ENCODE data around the gene VCX2.
"Not testable (repeated sequence)": the region's sequence is repeated elsewhere in the genome, so short reads cannot be mapped to it uniquely, and the experiment has no call there.

VCX2 gene

DNA sequence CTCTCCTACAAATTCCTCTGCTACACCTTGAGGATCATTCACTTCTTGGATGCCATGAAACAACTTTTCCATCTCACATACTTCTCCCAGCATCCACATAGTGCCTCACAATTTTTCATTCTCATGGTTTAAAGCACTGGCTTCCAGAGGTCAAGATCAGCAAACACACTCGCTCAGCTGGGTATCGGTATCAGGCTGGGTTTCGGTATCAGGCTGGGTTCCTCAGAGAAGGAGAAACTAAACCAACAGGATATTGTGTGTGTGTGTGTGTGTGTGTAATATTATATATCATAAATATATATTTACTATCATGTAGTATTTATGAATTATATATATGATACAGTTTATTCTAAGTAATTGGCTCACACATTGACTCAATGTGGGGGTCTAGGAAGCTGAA, at the start of gene VCX2:
Gene VCX2 (minus strand): TSS at position 99 of the 400 bp plus-strand sequence. CDS start 624 bp downstream, outside the sequence.
- FAIRE-seq: not testable (repeated sequence)

DNA sequence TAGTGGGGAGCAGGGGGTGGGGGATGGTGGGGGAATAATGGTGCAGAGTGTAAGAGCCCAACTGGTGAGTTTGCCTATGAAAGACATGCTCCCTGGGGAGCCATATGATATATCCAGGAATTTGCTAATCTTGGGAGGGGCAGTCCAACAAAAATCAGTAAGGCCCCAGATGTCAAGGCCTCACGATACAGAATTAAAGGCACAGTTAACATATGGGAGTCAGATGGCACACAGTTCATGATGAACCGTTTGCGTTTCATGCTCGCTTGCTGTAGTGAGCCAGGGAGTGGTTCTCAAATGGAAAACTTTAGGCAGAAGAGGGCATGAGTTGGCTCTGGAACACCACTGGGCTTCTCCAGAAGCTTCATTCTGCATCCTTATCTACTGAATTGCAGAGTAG, 33.9 kb upstream of the VCX2 start:
- no peak for FAIRE-seq

DNA sequence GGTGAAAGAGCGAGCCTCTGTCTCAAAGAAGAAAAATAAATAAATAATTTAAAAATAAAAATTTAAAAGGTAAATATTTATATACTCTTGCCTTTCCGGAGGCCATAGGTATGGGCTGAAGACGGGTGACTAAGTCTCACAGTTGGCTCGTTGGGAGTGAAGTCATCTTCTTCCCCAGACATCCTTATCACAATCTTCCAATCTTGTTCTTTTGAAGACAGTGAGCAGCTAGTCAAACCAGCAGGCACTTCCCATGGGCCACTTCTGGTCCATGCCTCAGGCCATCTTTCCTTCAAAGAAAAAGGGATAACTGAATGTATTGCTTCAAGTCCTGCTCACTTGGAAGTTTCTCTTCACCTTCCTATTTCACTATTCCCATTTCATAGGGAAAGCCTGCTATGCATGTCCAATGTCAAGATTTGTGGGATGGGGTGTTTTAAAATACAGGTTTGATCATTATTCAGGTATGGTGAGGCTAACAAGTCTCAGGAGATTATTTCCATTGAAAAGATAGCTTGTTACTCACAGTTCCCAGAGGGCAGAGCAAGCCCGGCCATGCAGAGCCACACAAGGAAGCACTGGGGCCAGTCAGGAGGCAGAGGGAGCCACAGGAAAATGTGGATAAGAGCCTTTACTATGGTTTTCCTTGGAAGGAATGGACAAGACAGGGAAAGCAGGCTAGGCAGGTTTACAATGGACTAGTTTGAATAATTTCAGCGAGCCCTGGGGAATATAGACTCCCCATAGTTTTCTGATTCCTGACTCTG, 33.3 kb upstream of the VCX2 start:
- no peak for FAIRE-seq

DNA sequence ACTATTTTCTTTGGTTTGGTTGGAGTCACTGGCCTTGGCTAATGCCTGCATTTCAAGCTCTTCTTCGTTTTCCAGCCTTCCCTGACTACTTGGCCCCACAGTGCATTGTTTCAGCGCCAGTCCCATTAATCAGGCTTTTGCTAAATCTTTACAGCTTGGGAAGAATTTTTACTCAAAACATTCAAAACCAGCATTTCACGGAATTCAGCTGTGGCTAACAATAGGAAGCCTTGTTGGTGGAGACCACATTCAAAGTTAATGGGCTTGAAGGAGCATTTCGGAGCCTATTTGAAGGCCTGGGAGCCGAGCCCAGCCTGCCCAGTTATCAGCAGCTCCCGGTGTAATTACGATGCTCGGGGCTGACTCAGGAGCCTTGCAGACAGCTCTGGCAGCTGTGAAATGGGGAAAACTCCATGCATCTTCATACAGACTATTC, 30.8 kb upstream of the VCX2 start:
- no peak for FAIRE-seq

DNA sequence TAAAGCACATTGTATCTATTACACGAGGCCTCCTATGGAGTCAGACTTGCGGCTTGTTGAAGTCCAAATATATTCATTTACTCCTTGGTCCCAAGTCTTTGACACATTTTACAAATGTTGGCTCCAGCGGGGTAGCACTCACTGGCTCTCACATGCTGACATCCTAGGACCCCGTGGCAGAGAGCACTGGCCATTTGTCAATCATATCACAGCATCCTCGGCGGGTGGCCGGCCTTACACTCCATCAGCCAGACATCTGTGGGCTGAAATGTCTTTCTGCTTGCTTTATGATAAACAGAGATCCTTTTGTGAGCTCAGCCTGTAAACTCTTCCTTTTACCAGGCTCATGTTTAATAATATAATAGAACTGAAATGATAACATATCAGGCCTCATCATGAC, 25.7 kb upstream of the VCX2 start:
- no peak for FAIRE-seq

DNA sequence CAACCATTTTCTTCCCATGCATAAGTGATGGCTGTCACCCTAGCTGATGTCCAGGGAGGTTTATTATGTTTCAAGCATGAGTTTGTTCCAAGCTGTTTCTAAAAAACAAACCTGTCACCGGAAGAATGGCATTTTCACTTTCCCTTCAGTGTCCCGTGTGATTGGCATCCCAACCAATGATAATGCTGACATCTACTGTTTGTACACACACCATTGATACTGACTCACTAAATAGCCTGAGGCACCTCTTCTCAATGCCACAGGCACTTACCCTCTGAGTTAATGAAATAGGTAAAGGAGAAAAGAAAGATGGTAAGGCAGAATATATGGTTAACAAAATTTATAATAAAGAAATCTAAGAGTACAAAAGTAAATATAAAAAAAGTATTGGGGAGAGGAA, 23.1 kb upstream of the VCX2 start:
- no peak for FAIRE-seq

DNA sequence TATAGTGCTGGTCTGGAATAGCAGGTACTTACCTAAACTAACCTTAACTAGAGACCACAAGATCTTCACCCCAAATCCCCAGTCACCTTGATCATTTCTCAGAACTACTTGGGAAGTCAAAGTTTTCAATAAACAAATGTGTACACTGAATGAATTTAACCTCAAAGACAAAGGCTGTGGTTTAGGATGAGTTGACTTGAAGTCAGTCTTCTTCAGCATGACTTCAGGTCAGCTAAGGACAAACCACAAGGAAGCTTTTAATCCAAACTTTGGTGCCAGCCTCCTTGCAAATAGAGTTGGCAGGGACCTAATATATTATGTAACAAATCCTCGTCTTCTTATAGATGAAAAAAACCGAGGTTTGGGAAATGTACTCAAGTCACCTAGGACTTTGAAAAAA, 21.2 kb upstream of the VCX2 start:
- FAIRE-seq: no peak

DNA sequence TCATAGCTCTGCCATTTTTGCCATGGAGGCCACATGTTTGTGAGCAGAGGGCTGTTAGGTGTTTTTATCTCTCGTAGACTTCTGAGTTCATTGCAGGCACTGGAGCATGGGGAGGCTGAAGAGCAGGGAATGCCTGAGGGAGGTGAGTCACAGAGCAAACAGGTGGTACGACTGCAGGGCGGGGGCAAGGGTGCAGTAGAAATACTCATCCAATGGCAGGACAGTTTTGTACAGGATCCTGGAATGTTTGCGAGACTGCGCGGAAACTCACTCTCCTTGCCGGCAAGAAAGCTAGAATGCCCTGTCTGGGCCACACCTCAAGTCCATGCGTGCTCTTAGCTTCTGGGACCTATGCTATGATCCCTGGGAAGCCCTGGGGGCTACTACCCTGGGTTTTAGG, 20.0 kb upstream of the VCX2 start:
- no peak for FAIRE-seq

DNA sequence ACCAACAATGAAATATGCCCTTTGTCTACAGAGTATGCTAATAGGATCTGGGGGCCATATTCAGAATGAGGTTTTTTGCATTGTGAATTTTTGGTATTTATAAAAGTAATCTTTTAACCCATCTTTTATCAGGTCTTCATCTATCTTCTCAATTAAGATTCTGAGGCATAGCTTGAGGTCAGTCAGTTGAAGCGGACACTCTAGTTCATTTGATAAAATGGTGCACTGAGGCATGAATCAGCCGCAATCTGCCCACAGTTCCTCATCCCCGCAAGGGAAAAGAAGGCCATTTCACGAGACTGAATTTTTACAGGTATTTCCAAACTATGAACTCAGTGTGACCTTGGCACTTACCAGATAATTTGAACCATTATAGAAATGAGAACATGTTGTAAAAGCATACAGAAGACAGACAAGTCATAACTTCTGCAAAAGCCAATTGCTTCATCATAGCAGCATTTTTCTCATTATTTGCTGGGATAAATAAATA, 19.3 kb upstream of the VCX2 start:
- FAIRE-seq: no peak

DNA sequence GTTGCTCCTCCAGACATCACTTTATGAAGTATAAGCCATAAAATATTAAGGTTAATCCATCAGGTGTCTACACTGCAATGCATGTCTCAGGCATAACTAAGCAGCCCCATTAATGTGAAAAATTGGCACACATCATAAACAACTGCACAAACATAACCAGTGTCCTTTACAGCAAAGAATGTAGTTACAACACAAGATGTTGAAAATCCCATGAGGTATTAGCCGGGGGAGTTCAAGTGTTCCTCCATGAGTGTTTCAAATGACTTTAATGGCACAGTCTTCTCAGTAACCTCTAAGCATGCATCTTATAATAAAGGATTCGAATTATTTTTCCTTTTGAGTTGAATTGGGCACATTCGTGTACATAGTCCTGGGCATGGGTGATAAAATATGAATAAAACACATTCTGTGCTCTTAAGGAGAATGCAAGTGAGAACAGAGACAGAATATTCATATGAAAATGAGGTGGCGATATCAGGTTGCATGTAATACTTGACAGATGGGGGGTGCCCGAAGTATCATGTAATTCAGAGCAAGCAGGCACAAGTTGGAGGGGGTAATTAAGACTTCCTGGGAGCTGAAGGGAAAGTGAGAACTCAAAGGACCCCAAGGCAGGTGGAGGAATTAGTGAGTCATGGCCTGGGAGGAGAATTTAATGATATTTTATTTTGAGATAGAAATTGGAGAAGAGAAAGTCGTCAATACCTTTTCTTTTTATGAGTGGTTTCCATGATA, 18.2 kb upstream of the VCX2 start:
- FAIRE-seq: no peak

DNA sequence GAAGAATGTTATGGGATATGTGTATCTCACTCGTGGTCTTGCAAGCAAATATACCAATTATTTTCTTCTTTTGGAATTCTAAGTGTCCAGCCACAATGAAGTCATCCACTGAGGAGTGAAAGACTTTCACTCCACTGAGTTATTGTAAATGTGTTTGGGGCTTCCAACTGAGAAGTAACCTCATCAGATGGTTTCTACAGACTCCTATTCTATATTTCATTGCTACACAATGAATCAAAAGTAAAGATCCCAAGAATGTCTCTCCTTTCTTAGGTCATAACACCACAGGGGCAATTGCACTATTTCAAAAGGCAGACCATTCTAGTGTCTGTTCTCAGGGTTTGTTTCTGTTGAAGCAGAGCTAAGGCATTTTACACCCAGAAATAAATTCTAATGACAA, 12.3 kb upstream of the VCX2 start:
- FAIRE-seq: no peak

DNA sequence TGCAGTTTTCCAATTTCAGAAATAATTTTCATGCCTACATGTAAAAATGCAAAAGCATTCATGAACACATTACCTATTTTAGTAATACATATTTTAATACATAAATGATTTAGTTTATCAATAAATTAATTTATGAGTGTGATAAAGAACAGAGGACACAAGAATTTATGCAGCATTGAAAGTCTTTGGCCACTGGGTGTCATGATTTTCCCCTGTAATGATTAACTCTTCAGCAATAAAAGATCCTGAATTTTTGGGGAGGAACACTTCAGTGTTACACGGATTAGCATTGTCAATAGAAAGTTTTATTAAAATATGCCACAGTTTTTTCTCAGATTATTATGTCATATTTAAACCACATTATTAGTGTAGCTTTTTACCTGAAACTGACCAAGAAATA, 8.6 kb upstream of the VCX2 start:
- no peak for FAIRE-seq

DNA sequence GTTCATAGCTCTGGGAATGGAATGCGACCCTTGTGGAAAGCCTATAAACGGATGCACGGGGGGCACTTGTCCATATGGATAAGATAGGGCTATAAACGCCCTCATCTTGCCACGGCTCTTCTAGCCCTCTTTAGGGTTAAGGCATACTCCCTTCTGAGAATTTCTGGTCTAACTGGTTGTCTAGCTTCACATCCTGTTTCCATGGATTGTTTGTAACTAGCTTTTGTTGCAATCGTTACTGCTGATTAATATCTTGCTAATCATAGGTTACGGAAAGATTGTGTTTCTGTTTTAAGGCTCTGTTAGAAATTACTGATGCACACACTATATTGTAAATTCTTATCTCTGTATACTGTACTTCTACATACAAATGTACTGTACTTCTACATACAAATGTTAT, 17.1 kb downstream of the VCX2 start:
- not testable (repeated sequence) for FAIRE-seq

DNA sequence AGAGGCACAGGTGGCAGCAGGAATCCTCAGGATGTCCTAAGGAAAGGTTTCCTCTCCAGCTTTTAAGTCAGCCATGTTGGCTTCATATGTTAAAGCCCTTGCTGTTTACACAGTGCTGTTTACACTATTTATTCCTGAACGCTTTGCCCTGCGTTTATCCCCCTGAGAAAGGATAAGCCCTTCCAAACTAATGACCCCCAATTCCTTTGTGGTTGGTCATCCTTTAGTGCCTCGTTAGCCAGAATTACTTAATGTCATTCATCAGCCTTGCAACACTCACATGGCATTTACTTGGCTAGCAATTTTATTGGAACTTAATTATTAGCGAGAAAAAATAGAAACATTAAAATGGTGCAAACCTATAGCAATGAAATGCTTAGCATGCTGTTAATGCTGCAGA, 23.8 kb downstream of the VCX2 start:
- no peak for FAIRE-seq

DNA sequence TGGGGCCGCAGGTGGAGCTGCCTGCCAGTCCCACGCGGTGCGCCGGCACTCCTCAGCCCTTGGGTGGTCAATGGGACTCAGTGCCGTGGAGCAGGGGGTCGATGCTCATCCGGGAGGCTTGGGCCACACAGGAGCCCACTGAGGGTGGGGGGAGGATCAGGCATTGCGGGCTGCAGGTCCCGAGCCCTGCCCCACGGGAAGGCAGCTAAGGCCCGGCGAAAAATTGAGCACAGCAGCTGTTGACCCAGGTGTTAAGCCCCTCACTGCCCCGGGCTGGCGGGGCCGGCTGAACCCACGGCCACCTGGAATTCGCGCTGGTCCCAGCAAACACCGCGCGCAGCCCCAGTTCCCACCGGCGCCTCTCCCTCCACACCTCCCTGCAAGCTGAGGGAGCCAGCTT, 26.1 kb downstream of the VCX2 start:
- FAIRE-seq: no peak

DNA sequence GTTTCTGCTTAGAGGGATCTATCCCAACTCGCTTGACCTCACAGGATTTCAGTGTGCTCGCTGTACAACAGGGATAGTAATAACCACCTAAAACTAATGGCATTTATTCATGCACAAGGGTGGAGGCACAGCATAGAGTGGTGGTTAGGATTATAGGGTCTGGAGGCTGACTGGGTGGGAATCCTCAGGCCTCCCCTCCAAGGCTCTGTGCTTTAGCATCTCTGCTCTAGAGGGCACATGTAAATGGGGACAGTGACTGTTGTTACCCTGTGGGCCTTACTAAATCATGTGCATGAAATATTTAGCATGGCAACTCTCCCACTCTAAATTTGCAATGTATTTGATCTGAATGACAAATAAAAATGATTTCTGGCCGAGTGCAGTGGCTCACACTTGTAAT, 29.2 kb downstream of the VCX2 start:
- FAIRE-seq: no peak

DNA sequence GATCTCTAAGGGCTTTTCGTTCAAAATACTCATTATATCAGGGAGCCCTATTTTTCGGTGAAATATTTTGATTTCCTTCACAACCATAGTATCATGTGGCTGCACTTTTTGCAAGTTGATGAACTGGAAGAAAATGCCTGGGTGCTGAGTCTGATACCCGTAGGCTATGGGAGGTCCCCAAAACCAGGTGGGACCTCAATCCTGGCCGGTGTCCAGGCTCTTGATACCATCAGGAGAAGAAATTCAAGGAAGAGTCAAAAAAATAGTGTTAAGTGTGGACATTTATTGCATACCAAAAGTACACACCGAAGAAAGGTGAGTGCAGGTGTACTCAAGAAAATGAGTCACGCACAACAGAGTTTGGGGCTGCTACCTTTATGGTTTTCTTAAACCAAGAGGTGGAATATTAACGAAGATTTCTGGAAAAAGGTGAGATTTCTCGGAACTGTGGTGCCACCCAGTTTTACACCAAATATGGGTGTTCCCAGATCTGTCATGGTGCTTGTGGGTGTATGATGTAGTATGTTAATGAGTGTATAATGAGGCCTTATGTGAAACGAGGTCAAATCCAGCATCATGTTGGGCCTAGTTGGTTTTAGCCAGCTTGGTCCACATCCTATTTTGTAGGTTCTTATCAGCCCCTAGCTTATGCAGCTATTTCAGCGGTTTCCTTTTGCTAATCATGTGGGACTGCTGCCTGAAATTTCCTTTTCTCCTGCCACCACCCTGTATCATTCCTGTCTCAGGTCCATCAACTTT, 29.9 kb downstream of the VCX2 start:
- no peak for FAIRE-seq

DNA sequence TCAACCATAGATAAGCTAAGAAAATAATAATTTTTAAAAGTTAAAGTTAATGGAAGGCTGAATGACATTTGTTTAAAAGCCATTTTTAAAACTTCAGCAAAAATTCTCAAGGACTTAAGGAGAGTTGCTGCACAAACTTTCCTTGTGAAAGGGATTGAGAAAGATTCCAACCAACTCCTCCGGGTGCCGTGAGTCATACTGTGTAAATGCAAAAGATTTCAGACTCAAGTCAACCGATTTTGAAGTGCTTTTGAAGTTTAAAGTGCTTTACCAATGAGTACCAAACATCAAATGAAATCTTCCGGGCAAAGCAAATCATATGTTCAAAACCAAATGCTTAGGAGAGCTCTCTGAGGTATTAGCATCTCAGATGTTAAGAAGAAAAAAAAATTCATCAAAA, 31.4 kb downstream of the VCX2 start:
- no peak for FAIRE-seq

DNA sequence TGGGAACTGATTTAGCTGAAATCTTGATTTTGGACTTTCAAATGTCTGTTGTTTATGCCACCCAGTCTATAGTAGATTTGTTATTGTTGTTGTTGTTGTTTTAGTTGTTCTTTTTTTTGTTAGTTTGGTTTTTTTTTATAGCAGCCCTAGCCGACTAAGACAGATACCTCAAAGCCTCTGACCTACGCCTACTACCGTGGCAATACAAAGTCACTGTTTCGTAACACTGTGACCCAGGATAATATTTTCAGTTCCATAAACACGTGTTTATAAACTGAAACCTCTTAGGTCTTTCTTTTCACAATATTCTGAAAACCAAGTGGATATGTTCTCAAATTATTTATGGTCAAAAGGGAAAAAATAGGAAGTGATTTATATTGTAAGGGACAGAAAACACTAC, 32.8 kb downstream of the VCX2 start:
- FAIRE-seq: no peak

DNA sequence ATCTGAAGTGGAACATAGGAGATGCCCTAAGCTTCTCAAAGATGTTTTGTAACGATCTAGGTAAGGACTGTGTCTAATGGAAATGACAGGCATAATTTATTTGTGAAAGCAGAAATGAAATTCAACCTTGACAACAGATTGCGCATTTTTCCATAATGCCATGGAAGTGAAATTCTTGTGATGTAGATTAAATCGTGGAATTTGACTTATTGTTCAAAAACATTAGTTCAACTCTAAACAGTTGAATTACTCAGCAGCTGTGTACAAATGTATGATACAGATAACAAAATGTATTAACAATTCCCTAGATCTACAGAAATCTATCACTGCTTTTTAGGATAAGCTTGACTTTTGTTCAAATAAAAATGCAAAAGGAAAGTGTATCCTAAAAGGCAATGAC, 44.4 kb downstream of the VCX2 start:
- FAIRE-seq: no peak

DNA sequence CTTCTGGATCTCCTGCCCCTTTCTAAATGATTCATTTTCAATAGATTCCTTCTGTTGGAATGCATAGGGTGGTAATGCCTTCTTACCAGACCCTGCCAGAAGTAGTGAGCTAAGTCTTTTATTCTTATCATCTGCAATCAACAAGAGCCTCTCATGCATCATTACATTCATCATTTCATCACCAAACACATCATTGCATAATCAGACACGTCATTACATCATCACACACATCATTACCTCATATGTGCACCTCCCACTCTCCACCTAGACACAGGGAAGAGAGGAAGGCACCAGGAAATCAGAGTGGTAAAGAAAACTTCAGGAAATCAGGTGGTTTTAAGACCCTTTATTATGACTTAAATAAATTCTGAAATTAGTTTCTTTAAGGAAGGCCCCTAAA, 45.0 kb downstream of the VCX2 start:
- no peak for FAIRE-seq

DNA sequence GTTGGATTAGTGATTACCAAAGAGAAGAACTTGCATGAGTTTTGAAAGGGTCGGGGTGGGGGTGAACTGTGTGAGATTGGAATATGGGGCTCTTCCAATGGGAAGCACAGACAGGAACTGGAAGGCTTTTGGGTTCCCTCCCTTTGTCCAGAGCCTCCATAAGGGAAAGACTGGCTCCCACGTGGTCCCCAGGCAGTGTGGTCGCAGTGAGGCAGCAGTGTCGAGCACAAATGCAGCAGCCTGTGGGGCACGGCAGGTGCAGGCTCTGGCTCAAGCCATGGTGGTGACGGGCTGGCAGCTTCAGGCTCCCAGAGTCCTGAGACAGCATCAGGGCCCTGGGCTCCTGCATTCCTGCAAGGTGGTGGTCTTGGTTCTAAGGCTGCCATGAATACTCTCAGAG, 45.5 kb downstream of the VCX2 start:
- no peak for FAIRE-seq

DNA sequence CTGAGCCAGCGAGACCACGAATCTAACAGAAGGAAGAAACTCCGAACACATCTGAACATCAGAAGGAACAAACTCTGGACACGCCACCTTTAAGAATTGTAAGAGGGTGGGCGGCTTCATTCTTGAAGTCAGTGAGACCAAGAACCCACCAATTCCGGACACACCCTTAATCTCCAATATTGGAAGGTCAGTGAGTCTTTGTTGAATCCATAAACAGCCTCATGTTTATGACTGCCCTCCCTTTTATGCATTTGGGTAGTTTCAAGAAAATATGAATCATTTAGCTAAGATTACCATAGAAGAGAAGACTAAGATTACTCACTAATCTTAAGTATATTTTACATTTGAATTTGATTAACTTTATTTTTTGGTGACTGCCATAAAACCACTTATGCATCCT, 48.5 kb downstream of the VCX2 start:
- FAIRE-seq: no peak

DNA sequence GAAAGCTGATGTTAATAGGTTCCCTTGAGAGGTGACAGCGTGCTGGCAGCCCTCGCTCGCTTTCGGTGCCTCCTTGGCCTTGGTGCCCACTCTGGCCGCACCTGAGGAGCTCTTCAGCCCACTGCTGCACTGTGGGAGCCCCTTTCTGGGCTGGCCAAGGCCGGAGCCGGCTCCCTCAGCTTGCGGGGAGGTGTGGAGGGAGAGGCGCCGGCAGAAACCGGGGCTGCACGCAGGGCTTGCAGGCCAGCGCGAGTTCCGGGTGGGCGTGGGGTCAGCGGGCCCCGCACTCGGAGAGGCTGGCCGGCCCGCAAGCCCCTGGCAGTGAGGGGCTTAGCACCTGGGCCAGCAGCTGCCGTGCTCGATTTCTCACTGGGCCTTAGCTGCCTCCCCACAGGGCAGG, 49.7 kb downstream of the VCX2 start:
- not testable (repeated sequence) for FAIRE-seq
